HepG2 (cell line): ENCODE data around the gene DDX10. TPM values are rescaled to one million over a fixed set of nuclear protein-coding genes. Genes with fewer than 3 reads are reported as not detected.

Experiments
- ATAC-seq: fragments of 200-7000 bp; cut with Tn5 transposase; 3 replicates; pipeline ENCODE4 v1.9.1; 2020; ENCODE audit warnings: mild to moderate bottlenecking, moderate library complexity
- BruUV-seq: library from RNA; stranded (reverse); fragments of 400-500 nt; replicated peaks from 2 replicates; lab custom pipeline; 2021; lab: Mats Ljungman, UMichigan
- CTCF ChIA-PET: fragments of 300-600 bp; formaldehyde crosslinking; extraction: SDS; loops from one replicate; lab custom pipeline; 2021; ENCODE audit warnings: low total read pairs, inconsistent platforms, low intra/inter-chr PET ratio; lab: Yijun Ruan, JAX
- POLR2A ChIA-PET: fragments of 350-600 bp; sonication (Branson Sonifier 250); formaldehyde crosslinking; loops from one replicate; lab custom pipeline; 2020; ENCODE audit warnings: antibody characterized with exemption, inconsistent platforms; lab: Yijun Ruan, JAX
- DNase-seq: peaks from one replicate; pipeline ENCODE4 v3.0.0-alpha.2; 2015; ENCODE audit warnings: low spot score
- FAIRE-seq: peaks from 3 replicates; lab custom pipeline; 2011; peaks lifted over from hg19 to GRCh38; lab: Jason Lieb, UNC
- H2AFZ ChIP-seq: one replicate; pipeline ENCODE4 v1.6.1; 2011; ENCODE audit warnings: low read length, inconsistent platforms
- H3K27ac ChIP-seq: fragments of 300-600 bp; 3 replicates; pipeline ENCODE4 v1.8.0; 2011; ENCODE audit warnings: mixed run types, mild to moderate bottlenecking, mixed read lengths, low read length, inconsistent platforms; ENCODE audit not compliant: insufficient read depth; ENCODE audit errors: extremely low read length
- H3K27me3 ChIP-seq, 2 experiments: fragments of 200-600 bp in 1 of 2; 2 replicates in 1 of 2; 3 replicates in 1 of 2; pipeline versions ENCODE4 v1.6.0 to v1.8.0; 2011; ENCODE audit warnings: low read length in 2 of 2, mild to moderate bottlenecking in 2 of 2, moderate library complexity in 2 of 2, inconsistent platforms in 1 of 2; ENCODE audit not compliant: insufficient read depth in 2 of 2, control insufficient read depth in 1 of 2
- H3K36me3 ChIP-seq, 2 experiments: fragments of 200-600 bp in 1 of 2; replicated peaks in 1 of 2; 2 replicates in 1 of 2; 3 replicates in 1 of 2; pipeline versions ENCODE4 v1.5.1 to v1.8.0; 2011; ENCODE audit warnings: low read length in 2 of 2, inconsistent platforms in 1 of 2; ENCODE audit not compliant: insufficient read depth in 2 of 2, control insufficient read depth in 1 of 2
- H3K4me1 ChIP-seq: 2 replicates; pipeline ENCODE4 v1.5.1; 2012; ENCODE audit warnings: low read length, inconsistent platforms; ENCODE audit not compliant: insufficient read depth
- H3K4me2 ChIP-seq: 2 replicates; pipeline ENCODE4 v1.6.0; 2011; ENCODE audit warnings: low read depth, low read length, inconsistent platforms
- H3K4me3 ChIP-seq, 3 experiments: fragments of 200-600 bp in 1 of 3; sonication (generic), shearing (Covaris generic) in 1 of 3; replicated peaks in 1 of 3; 2 replicates each; pipeline ENCODE4 v1.5.1; 2011 to 2016; ENCODE audit warnings: low read length in 3 of 3, inconsistent platforms in 2 of 3, low read depth in 2 of 3, mild to moderate bottlenecking in 2 of 3, control low read depth in 1 of 3, mixed read lengths in 1 of 3; ENCODE audit not compliant: insufficient read depth in 1 of 3
- H3K79me2 ChIP-seq: one replicate; pipeline ENCODE4 v1.6.1; 2011; ENCODE audit warnings: low read length, inconsistent platforms; ENCODE audit not compliant: insufficient read depth
- H3K9ac ChIP-seq: 2 replicates; pipeline ENCODE4 v1.6.0; 2011; ENCODE audit warnings: mild to moderate bottlenecking, low read depth, low read length, inconsistent platforms; ENCODE audit not compliant: insufficient read depth
- H3K9me3 ChIP-seq: 2 replicates; pipeline ENCODE4 v1.5.1; 2012; ENCODE audit warnings: mild to moderate bottlenecking, low read length
- H4K20me1 ChIP-seq: 2 replicates; pipeline ENCODE4 v1.6.0; 2011; ENCODE audit warnings: inconsistent platforms, mild to moderate bottlenecking, low read length, moderate library complexity; ENCODE audit not compliant: insufficient read depth
- FOSL2 ChIP-seq: sonication (generic); formaldehyde crosslinking; IDR thresholded peaks from 2 replicates; pipeline ENCODE4 v1.4.0; 2020; ENCODE audit warnings: missing genetic modification reagents
- MBD4 ChIP-seq: IDR thresholded peaks from 2 replicates; pipeline ENCODE4 v1.6.1; 2012; ENCODE audit warnings: low read length, inconsistent platforms, borderline replicate concordance
- ZFP36 ChIP-seq: fragments of 150-350 bp; IDR thresholded peaks from 2 replicates; pipeline ENCODE4 v1.6.1; 2018; ENCODE audit warnings: borderline replicate concordance, low read length, low read depth; ENCODE audit not compliant: partially characterized antibody
- ZNF879 ChIP-seq: sonication (generic); formaldehyde crosslinking; IDR thresholded peaks from 2 replicates; pipeline ENCODE4 v1.8.1; 2023; ENCODE audit warnings: missing genetic modification reagents
- WGBS: methylation state at CpG from one replicate; pipeline ENCODE4 v1.1.6; 2017; ENCODE audit warnings: low lambda C conversion rate; 5-methylcytosine and 5-hydroxymethylcytosine counted together
- in situ Hi-C: cut with HindIII; loops from 2 replicates; pipeline ENCODE4 v1.10.0; 2017; ENCODE audit warnings: low pct_unique_long_range_greater_than_20kb; ENCODE audit not compliant: extremely low pct_ligation_motif_present
- intact Hi-C: fragments of 100-400 bp; cut with micrococcal nuclease; formaldehyde crosslinking; loops from one replicate; pipeline ENCODE4 v1.10.0; 2022; ENCODE audit not compliant: unreplicated experiment
- polyA plus RNA-seq, 8 experiments: library from polyadenylated mRNA; depleted of rRNA in 3 of 8; stranded (reverse) in 7 of 8; unstranded in 1 of 8; fragments of >200 nt; fragmentation: Illumina TruSeq in 4 of 8; extraction: Trizol in 4 of 8; gene quantifications; 2 replicates each; pipeline versions ENCODE4 v1.2.1 to v1.2.3, GENCODE V29; 2011 to 2016; ENCODE audit warnings: low read depth in 4 of 8, missing spikeins in 1 of 8, mixed read lengths in 1 of 8; ENCODE audit not compliant: insufficient read depth in 1 of 8
- total RNA-seq, 5 experiments: library from RNA; depleted of rRNA; stranded (reverse); fragments of >200 nt; fragmentation: Illumina TruSeq; extraction: Trizol; gene quantifications; 2 replicates each; pipeline ENCODE4 v1.2.3, GENCODE V29; 2016; ENCODE audit warnings: low read depth in 1 of 5
- TF ChIP-seq, protein P1 (sequence below): IDR thresholded peaks from 2 replicates; pipeline ENCODE4 v1.6.1; 2016
- TF ChIP-seq, protein P2 (sequence below): sonication (generic); formaldehyde crosslinking; IDR thresholded peaks from 2 replicates; pipeline ENCODE4 v1.4.0; 2020; ENCODE audit warnings: missing genetic modification reagents

The DDX10 gene
- total and polyA plus RNA-seq, 2 of the 13 experiments (the other 11 are each of a cell fraction or from before 2014, with no cell fraction given): 17.0 to 32.0 TPM

DNA sequence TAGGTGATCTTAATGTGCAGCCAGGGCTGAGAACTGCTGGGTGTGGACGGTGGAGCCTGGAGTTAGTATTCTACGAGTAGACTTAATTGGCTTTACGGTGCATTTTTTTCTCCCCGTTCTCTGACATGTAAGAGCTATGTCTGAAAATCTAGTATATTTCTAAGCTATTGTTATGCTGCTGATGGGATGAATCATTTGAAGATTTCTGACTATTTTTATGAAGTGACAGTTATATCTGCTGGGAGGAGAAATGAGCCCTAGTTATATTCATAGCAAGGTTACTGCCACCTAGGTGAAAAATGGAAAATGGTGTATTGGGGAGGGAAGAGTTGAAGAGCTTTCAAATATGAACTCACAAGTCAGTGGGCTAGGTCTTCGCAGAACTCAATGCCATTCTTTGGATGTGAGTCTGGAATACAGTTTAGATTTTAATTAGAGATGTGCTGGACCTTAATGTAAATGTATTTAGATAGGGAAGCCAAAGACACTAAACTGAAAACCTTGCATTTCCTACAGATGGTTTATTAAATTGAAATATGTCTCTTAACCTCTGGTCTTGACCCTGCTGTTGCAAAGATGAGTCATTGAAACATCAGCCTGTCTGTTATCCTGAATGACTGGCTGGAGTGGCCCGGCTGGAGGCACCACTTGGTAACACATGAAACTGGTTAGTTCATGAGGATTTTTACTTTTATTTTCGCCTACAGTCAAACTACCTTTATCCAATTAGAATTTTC, 293.7 kb downstream of the DDX10 start:
- H3K79me2 ChIP-seq: no peaks in the 10 kb centered on the region
- H3K9me3 ChIP-seq: no peaks in the 10 kb centered on the region
- WGBS: 49% methylated on average over 7 of the region's 7 CpGs
- ChIA-PET CTCF (no interaction called here), POLR2A (no interaction called here)
- H2AFZ ChIP-seq: no peak overlapping the region
- ATAC-seq (no peak), DNase-seq (no peak), FAIRE-seq (no peak)
- no peak overlapping the region for H3K27ac ChIP-seq
- 0 out of 5 replicates have a peak, but pooled peaks cover 0 to 8% of the 10 kb centered on the region in 2 experiments for H3K27me3 ChIP-seq
- intact Hi-C loops (no loop called here), in situ Hi-C loops (no loop called here)
- peaks cover 23% of the 10 kb centered on the region; the same call in 1 of the 2 replicates for H3K4me1 ChIP-seq
- no peaks in the 10 kb centered on the region for H4K20me1 ChIP-seq
- 0 out of 2 replicates have a peak overlapping the region, but pooled peaks have one; percentile 18 for H3K4me2 ChIP-seq
- H3K9ac ChIP-seq: no peak overlapping the region
- H3K36me3 ChIP-seq: no peaks in the 10 kb centered on the region
- no TSS peak for BruUV-seq
- TF ChIP-seq FOSL2: peak; percentile 66; the same call in 1 of the 2 replicates
- TF ChIP-seq ZNF879: no peak
- no peak overlapping the region for H3K4me3 ChIP-seq

DNA sequence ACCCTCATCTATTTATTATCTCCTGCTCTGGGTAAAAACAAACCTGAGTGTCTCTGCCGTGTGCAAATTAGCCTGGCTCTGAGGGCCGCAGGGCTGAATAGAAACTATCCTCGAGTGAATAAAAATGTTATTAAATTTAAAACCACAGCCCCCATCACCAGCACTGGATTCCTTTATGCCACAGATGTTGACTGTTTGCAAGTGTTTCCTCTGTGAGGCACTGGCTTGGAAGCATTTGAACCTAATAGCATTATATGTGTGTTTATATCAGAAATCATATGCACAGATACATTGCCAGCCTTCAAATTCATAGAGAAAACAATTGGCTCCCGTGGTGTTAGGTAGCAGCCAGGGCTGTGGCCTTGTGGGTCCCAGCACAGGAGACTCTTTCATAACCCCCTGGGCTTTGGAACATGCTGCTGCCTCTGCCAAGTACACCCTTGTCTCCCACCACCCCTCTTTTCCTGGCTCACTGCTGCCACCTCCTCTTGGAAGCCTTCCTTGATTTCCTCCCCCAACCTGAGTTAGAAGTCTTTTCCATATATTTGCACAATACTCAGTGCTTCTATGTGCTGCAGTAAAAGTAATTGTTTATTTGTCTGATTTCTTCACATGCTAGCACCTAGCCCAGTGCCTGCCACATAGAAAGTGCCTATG, 294.4 kb downstream of the DDX10 start:
- ChIA-PET POLR2A (no interaction called here), CTCF (no interaction called here)
- FAIRE-seq (no peak), DNase-seq (no peak), ATAC-seq (no peak)
- H2AFZ ChIP-seq: no peak overlapping the region
- 0 out of 2 replicates have a peak overlapping the region, but pooled peaks have one; percentile 18 for H3K4me2 ChIP-seq
- H4K20me1 ChIP-seq: no peaks in the 10 kb centered on the region
- H3K27me3 ChIP-seq: 0 out of 5 replicates have a peak, but pooled peaks cover 0 to 8% of the 10 kb centered on the region in 2 experiments
- BruUV-seq: no TSS peak
- H3K36me3 ChIP-seq: no peaks in the 10 kb centered on the region
- no peak overlapping the region for H3K9ac ChIP-seq
- H3K4me3 ChIP-seq: no peak overlapping the region
- intact Hi-C loops: no loop called here
- H3K9me3 ChIP-seq: no peaks in the 10 kb centered on the region
- in situ Hi-C loops: no loop called here
- H3K4me1 ChIP-seq: peaks cover 23% of the 10 kb centered on the region; the same call in 1 of the 2 replicates
- 12% methylated on average over 4 of the region's 4 CpGs for WGBS
- no peak overlapping the region for H3K27ac ChIP-seq
- no peaks in the 10 kb centered on the region for H3K79me2 ChIP-seq
- TF ChIP-seq ZFP36: peak; percentile 76
- TF ChIP-seq, protein P1, sequence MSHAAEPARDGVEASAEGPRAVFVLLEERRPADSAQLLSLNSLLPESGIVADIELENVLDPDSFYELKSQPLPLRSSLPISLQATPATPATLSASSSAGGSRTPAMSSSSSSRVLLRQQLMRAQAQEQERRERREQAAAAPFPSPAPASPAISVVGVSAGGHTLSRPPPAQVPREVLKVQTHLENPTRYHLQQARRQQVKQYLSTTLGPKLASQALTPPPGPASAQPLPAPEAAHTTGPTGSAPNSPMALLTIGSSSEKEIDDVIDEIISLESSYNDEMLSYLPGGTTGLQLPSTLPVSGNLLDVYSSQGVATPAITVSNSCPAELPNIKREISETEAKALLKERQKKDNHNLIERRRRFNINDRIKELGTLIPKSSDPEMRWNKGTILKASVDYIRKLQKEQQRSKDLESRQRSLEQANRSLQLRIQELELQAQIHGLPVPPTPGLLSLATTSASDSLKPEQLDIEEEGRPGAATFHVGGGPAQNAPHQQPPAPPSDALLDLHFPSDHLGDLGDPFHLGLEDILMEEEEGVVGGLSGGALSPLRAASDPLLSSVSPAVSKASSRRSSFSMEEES (CRISPR knock-in tag): no peak
- TF ChIP-seq MBD4: no peak
- TF ChIP-seq, protein P2, sequence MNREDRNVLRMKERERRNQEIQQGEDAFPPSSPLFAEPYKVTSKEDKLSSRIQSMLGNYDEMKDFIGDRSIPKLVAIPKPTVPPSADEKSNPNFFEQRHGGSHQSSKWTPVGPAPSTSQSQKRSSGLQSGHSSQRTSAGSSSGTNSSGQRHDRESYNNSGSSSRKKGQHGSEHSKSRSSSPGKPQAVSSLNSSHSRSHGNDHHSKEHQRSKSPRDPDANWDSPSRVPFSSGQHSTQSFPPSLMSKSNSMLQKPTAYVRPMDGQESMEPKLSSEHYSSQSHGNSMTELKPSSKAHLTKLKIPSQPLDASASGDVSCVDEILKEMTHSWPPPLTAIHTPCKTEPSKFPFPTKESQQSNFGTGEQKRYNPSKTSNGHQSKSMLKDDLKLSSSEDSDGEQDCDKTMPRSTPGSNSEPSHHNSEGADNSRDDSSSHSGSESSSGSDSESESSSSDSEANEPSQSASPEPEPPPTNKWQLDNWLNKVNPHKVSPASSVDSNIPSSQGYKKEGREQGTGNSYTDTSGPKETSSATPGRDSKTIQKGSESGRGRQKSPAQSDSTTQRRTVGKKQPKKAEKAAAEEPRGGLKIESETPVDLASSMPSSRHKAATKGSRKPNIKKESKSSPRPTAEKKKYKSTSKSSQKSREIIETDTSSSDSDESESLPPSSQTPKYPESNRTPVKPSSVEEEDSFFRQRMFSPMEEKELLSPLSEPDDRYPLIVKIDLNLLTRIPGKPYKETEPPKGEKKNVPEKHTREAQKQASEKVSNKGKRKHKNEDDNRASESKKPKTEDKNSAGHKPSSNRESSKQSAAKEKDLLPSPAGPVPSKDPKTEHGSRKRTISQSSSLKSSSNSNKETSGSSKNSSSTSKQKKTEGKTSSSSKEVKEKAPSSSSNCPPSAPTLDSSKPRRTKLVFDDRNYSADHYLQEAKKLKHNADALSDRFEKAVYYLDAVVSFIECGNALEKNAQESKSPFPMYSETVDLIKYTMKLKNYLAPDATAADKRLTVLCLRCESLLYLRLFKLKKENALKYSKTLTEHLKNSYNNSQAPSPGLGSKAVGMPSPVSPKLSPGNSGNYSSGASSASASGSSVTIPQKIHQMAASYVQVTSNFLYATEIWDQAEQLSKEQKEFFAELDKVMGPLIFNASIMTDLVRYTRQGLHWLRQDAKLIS (CRISPR knock-in tag): no peak
